Thyroid gland (tissue), 4 donors: ENCODE measurements around the gene COL20A1.

Experiments
- POLR2A ChIP-seq, 2 donors: fragments of 450-650 bp; IDR thresholded peaks; one replicate each; pipeline ENCODE4 v1.6.1; 2017; ENCODE audit warnings: antibody characterized with exemption in 2 of 2, mild to moderate bottlenecking in 2 of 2, moderate library complexity in 1 of 2
- TF ChIP-seq, protein P1 (sequence below), 6 experiments: fragments of 200-600 bp in 3 of 6; fragments of 450-650 bp in 3 of 6; sonication (generic) in 3 of 6; IDR thresholded peaks; one replicate each; pipeline ENCODE4 v1.5.1; 2016 to 2019; ENCODE audit warnings: antibody characterized with exemption in 6 of 6, mild to moderate bottlenecking in 2 of 6, inconsistent platforms in 1 of 6, moderate library complexity in 1 of 6

DNA sequence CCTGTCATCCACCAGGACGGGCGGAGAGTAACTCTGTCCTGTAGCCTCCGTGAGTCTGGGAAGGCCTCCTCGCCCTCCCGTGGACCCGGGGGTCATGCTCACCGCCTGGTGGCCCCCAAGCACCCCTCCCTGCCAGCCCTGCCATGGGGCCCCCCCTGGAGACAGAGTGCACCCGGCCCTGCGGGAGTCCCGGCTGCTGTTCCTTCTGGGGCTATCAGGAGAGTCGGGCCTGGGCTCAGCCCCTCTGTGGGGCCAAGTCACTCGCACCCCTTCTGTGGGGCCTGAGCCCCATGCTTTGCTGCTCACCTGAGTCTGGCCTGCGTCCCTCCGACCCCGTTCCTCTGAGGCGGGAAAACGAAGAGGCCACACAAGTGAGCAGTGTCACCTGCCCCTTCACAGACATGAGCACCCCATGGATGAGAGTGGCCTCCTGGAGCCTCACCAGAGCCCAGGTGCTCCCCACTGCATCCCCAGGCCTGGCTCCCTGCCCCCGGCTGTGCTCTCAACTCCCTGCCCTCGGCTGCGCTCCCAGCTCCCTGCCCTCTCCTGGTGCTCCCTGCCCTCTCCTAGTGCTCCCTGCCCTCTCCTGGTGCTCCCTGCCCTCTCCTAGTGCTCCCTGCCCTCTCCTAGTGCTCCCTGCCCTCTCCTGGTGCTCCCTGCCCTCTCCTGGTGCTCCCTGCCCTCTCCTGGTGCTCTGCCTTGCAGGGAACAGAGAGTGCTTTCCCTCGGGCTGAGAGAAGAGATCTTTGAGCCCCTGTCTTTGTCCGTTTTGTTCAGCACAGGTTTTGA is 72.8 kb downstream of the COL20A1 start:
- TF ChIP-seq, protein P1, sequence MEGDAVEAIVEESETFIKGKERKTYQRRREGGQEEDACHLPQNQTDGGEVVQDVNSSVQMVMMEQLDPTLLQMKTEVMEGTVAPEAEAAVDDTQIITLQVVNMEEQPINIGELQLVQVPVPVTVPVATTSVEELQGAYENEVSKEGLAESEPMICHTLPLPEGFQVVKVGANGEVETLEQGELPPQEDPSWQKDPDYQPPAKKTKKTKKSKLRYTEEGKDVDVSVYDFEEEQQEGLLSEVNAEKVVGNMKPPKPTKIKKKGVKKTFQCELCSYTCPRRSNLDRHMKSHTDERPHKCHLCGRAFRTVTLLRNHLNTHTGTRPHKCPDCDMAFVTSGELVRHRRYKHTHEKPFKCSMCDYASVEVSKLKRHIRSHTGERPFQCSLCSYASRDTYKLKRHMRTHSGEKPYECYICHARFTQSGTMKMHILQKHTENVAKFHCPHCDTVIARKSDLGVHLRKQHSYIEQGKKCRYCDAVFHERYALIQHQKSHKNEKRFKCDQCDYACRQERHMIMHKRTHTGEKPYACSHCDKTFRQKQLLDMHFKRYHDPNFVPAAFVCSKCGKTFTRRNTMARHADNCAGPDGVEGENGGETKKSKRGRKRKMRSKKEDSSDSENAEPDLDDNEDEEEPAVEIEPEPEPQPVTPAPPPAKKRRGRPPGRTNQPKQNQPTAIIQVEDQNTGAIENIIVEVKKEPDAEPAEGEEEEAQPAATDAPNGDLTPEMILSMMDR (IDR thresholded peaks at IDR 0.05), result no peak
- TF ChIP-seq POLR2A (IDR thresholded peaks at IDR 0.05), result no peak
